SK-N-SH treated with all-trans-retinoic acid at 6 μM for 48 hours (cell line): ENCODE data around the gene VGLL2.

Experiments used
- ATAC-seq: fragments of 200-7000 bp; cut with Tn5 transposase; 3 replicates; pipeline ENCODE4 v1.9.1; 2020; ENCODE audit warnings: mild to moderate bottlenecking, moderate library complexity
- ARNTL ChIP-seq: fragments of 450-650 bp; formaldehyde crosslinking; IDR thresholded peaks from 2 replicates; pipeline ENCODE4 v1.5.0; 2020; ENCODE audit warnings: low read depth, mild to moderate bottlenecking, moderate library complexity, borderline replicate concordance
- BACH2 ChIP-seq: fragments of 250-450 bp; sonication (Bioruptor Pico); IDR thresholded peaks from 2 replicates; pipeline ENCODE4 v1.9.0; 2021; ENCODE audit warnings: mild to moderate bottlenecking, borderline replicate concordance
- CSDC2 ChIP-seq: fragments of 250-450 bp; sonication (Bioruptor Pico); IDR thresholded peaks from 2 replicates; pipeline ENCODE4 v1.5.0; 2020; ENCODE audit warnings: mild to moderate bottlenecking, moderate library complexity
- ESRRG ChIP-seq: fragments of 250-450 bp; sonication (Bioruptor Pico); IDR thresholded peaks from 2 replicates; pipeline ENCODE4 v1.6.1; 2021; ENCODE audit warnings: mild to moderate bottlenecking
- GLIS3 ChIP-seq: fragments of 250-450 bp; sonication (Bioruptor Pico); IDR thresholded peaks from 2 replicates; pipeline ENCODE4 v1.5.0; 2020; ENCODE audit warnings: mild to moderate bottlenecking, moderate library complexity
- OSR1 ChIP-seq: fragments of 250-450 bp; sonication (Bioruptor Pico); IDR thresholded peaks from 2 replicates; pipeline ENCODE4 v1.8.0; 2022; ENCODE audit warnings: moderate library complexity, mild to moderate bottlenecking, inconsistent platforms
- PPARA ChIP-seq: fragments of 250-450 bp; sonication (Bioruptor Pico); IDR thresholded peaks from 2 replicates; pipeline ENCODE4 v1.5.0; 2020; ENCODE audit warnings: mild to moderate bottlenecking, borderline replicate concordance
- SNAI2 ChIP-seq: fragments of 250-450 bp; sonication (Bioruptor Pico); IDR thresholded peaks from 2 replicates; pipeline ENCODE4 v1.5.0; 2020; ENCODE audit warnings: mild to moderate bottlenecking, moderate library complexity
- TOX ChIP-seq: fragments of 250-450 bp; sonication (Bioruptor Pico); IDR thresholded peaks from 2 replicates; pipeline ENCODE4 v1.8.0; 2021; ENCODE audit warnings: mild to moderate bottlenecking, moderate library complexity, borderline replicate concordance
- ZC3H10 ChIP-seq: fragments of 250-450 bp; sonication (Bioruptor Pico); IDR thresholded peaks from 2 replicates; pipeline ENCODE4 v1.5.1; 2021; ENCODE audit warnings: mild to moderate bottlenecking, moderate library complexity
- ZFP3 ChIP-seq: fragments of 250-450 bp; sonication (Bioruptor Pico); IDR thresholded peaks from 2 replicates; pipeline ENCODE4 v1.5.0; 2020; ENCODE audit warnings: mild to moderate bottlenecking, moderate library complexity
- ZFP30 ChIP-seq: fragments of 450-650 bp; formaldehyde crosslinking; IDR thresholded peaks from 2 replicates; pipeline ENCODE4 v1.5.0; 2022; ENCODE audit warnings: mild to moderate bottlenecking, moderate library complexity
- ZNF565 ChIP-seq: fragments of 450-650 bp; formaldehyde crosslinking; conservative IDR thresholded peaks from 2 replicates; pipeline ENCODE4 v1.5.0; 2020; ENCODE audit warnings: low read depth, mild to moderate bottlenecking, moderate library complexity
- ZNF70 ChIP-seq: fragments of 450-650 bp; formaldehyde crosslinking; IDR thresholded peaks from 2 replicates; pipeline ENCODE4 v1.5.0; 2020; ENCODE audit warnings: mild to moderate bottlenecking, moderate library complexity
- ZNF8 ChIP-seq: fragments of 450-650 bp; formaldehyde crosslinking; IDR thresholded peaks from 2 replicates; pipeline ENCODE4 v1.5.0; 2020; ENCODE audit warnings: mild to moderate bottlenecking, moderate library complexity
- TF ChIP-seq, protein P1 (sequence below): fragments of 250-450 bp; sonication (Bioruptor Pico); IDR thresholded peaks from 2 replicates; pipeline ENCODE4 v1.8.0; 2020; ENCODE audit warnings: mild to moderate bottlenecking, moderate library complexity, borderline replicate concordance
- TF ChIP-seq, protein P2 (sequence below): fragments of 250-450 bp; sonication (Bioruptor Pico); IDR thresholded peaks from 2 replicates; pipeline ENCODE4 v1.5.1; 2021; ENCODE audit warnings: mild to moderate bottlenecking, moderate library complexity
- TF ChIP-seq, protein P3 (sequence below): fragments of 250-450 bp; sonication (Bioruptor Pico); IDR thresholded peaks from 2 replicates; pipeline ENCODE4 v1.5.0; 2020; ENCODE audit warnings: mild to moderate bottlenecking, moderate library complexity
- TF ChIP-seq, protein P4 (sequence below): fragments of 250-450 bp; sonication (Bioruptor Pico); IDR thresholded peaks from 2 replicates; pipeline ENCODE4 v1.5.1; 2020; ENCODE audit warnings: low read depth, mild to moderate bottlenecking, moderate library complexity
- TF ChIP-seq, protein P5 (sequence below): fragments of 250-450 bp; sonication (Bioruptor Pico); IDR thresholded peaks from 2 replicates; pipeline ENCODE4 v1.8.0; 2021; ENCODE audit warnings: low read depth, mild to moderate bottlenecking, moderate library complexity, borderline replicate concordance

VGLL2 gene

DNA sequence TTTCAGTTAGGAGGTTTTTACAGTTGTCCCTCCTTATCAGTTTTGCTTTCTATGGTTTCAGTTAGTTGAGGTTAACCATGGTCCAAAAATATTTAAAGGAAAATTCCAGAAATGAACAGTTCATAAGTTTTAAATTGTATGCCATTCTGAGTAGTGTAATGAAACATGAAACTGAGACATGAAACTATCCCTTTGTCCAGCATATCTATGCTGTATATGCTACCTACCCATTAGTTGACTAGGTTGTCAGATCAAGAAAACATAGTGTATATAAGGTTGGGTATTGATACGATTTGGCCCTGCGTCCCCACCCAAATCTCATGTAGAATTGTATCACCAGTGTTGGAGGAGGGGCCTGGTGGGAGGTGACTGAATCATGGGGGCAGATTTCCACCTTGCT lies 39.1 kb downstream of the VGLL2 start (continued):
- TF ChIP-seq, protein P1, sequence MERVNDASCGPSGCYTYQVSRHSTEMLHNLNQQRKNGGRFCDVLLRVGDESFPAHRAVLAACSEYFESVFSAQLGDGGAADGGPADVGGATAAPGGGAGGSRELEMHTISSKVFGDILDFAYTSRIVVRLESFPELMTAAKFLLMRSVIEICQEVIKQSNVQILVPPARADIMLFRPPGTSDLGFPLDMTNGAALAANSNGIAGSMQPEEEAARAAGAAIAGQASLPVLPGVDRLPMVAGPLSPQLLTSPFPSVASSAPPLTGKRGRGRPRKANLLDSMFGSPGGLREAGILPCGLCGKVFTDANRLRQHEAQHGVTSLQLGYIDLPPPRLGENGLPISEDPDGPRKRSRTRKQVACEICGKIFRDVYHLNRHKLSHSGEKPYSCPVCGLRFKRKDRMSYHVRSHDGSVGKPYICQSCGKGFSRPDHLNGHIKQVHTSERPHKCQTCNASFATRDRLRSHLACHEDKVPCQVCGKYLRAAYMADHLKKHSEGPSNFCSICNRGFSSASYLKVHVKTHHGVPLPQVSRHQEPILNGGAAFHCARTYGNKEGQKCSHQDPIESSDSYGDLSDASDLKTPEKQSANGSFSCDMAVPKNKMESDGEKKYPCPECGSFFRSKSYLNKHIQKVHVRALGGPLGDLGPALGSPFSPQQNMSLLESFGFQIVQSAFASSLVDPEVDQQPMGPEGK (CRISPR knock-in tag), result no peak
- TF ChIP-seq ZFP30 (CRISPR knock-in tag) (no peak), ZFP3 (CRISPR knock-in tag) (no peak), ZC3H10 (CRISPR knock-in tag) (no peak)
- TF ChIP-seq, protein P2, sequence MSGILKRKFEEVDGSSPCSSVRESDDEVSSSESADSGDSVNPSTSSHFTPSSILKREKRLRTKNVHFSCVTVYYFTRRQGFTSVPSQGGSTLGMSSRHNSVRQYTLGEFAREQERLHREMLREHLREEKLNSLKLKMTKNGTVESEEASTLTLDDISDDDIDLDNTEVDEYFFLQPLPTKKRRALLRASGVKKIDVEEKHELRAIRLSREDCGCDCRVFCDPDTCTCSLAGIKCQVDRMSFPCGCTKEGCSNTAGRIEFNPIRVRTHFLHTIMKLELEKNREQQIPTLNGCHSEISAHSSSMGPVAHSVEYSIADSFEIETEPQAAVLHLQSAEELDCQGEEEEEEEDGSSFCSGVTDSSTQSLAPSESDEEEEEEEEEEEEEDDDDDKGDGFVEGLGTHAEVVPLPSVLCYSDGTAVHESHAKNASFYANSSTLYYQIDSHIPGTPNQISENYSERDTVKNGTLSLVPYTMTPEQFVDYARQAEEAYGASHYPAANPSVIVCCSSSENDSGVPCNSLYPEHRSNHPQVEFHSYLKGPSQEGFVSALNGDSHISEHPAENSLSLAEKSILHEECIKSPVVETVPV (CRISPR knock-in tag), result no peak

DNA sequence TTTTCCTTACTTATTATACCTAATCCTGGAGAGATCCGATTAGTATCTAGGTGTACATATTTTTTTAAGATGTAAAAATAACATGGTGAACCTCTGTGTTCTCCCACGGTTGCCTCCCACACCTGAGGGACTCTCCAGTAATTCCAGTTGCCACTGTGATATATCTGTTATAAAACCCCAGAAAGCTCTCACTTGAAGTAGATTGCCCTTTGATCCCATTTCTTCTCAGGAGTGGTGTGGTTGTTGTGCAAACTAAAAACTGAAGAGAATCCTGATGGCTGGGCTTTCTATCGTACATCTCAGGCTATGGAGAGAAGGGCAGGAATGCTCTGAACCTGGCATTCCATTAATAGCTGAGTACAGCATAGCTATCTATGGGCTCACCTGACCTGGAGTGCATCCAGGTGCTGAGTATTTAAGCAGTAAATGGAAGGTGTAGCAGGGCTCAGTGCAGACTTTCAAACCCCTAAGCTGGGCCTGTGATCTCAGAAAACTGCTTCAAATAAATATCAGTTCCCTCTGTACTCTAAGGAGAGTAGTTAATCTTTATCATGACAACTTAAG lies 41.0 kb downstream of the VGLL2 start:
- TF ChIP-seq ZFP30 (CRISPR knock-in tag) (no peak), BACH2 (CRISPR knock-in tag) (no peak), TOX (CRISPR knock-in tag) (no peak), SNAI2 (CRISPR knock-in tag) (no peak), ZFP3 (CRISPR knock-in tag) (no peak), ZNF8 (CRISPR knock-in tag) (no peak), CSDC2 (CRISPR knock-in tag) (no peak), GLIS3 (no peak), ARNTL (CRISPR knock-in tag) (no peak), ZNF70 (CRISPR knock-in tag) (no peak), ZC3H10 (CRISPR knock-in tag) (no peak), ZNF565 (CRISPR knock-in tag) (no peak), OSR1 (CRISPR knock-in tag) (no peak), ESRRG (no peak), PPARA (no peak)
- TF ChIP-seq, protein P3, sequence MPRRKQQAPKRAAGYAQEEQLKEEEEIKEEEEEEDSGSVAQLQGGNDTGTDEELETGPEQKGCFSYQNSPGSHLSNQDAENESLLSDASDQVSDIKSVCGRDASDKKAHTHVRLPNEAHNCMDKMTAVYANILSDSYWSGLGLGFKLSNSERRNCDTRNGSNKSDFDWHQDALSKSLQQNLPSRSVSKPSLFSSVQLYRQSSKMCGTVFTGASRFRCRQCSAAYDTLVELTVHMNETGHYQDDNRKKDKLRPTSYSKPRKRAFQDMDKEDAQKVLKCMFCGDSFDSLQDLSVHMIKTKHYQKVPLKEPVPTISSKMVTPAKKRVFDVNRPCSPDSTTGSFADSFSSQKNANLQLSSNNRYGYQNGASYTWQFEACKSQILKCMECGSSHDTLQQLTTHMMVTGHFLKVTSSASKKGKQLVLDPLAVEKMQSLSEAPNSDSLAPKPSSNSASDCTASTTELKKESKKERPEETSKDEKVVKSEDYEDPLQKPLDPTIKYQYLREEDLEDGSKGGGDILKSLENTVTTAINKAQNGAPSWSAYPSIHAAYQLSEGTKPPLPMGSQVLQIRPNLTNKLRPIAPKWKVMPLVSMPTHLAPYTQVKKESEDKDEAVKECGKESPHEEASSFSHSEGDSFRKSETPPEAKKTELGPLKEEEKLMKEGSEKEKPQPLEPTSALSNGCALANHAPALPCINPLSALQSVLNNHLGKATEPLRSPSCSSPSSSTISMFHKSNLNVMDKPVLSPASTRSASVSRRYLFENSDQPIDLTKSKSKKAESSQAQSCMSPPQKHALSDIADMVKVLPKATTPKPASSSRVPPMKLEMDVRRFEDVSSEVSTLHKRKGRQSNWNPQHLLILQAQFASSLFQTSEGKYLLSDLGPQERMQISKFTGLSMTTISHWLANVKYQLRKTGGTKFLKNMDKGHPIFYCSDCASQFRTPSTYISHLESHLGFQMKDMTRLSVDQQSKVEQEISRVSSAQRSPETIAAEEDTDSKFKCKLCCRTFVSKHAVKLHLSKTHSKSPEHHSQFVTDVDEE (CRISPR knock-in tag), result no peak
- TF ChIP-seq, protein P1 (CRISPR knock-in tag), result no peak
- TF ChIP-seq, protein P4, sequence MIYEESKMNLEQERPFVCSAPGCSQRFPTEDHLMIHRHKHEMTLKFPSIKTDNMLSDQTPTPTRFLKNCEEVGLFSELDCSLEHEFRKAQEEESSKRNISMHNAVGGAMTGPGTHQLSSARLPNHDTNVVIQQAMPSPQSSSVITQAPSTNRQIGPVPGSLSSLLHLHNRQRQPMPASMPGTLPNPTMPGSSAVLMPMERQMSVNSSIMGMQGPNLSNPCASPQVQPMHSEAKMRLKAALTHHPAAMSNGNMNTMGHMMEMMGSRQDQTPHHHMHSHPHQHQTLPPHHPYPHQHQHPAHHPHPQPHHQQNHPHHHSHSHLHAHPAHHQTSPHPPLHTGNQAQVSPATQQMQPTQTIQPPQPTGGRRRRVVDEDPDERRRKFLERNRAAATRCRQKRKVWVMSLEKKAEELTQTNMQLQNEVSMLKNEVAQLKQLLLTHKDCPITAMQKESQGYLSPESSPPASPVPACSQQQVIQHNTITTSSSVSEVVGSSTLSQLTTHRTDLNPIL (CRISPR knock-in tag), result no peak
- TF ChIP-seq, protein P5, sequence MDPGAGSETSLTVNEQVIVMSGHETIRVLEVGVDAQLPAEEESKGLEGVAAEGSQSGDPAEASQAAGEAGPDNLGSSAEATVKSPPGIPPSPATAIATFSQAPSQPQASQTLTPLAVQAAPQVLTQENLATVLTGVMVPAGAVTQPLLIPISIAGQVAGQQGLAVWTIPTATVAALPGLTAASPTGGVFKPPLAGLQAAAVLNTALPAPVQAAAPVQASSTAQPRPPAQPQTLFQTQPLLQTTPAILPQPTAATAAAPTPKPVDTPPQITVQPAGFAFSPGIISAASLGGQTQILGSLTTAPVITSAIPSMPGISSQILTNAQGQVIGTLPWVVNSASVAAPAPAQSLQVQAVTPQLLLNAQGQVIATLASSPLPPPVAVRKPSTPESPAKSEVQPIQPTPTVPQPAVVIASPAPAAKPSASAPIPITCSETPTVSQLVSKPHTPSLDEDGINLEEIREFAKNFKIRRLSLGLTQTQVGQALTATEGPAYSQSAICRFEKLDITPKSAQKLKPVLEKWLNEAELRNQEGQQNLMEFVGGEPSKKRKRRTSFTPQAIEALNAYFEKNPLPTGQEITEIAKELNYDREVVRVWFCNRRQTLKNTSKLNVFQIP, result no peak
- TF ChIP-seq, protein P2 (CRISPR knock-in tag), result no peak
- ATAC-seq, result no peak
